Fibroblast of peridontal ligament (primary cell): ENCODE results near the gene FEN1.

Source experiments
- DNase-seq: peaks from one replicate; pipeline ENCODE4 v3.0.0-alpha.2; 2010; ENCODE audit errors: extremely low read depth

Gene FEN1, protein sequence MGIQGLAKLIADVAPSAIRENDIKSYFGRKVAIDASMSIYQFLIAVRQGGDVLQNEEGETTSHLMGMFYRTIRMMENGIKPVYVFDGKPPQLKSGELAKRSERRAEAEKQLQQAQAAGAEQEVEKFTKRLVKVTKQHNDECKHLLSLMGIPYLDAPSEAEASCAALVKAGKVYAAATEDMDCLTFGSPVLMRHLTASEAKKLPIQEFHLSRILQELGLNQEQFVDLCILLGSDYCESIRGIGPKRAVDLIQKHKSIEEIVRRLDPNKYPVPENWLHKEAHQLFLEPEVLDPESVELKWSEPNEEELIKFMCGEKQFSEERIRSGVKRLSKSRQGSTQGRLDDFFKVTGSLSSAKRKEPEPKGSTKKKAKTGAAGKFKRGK

DNA sequence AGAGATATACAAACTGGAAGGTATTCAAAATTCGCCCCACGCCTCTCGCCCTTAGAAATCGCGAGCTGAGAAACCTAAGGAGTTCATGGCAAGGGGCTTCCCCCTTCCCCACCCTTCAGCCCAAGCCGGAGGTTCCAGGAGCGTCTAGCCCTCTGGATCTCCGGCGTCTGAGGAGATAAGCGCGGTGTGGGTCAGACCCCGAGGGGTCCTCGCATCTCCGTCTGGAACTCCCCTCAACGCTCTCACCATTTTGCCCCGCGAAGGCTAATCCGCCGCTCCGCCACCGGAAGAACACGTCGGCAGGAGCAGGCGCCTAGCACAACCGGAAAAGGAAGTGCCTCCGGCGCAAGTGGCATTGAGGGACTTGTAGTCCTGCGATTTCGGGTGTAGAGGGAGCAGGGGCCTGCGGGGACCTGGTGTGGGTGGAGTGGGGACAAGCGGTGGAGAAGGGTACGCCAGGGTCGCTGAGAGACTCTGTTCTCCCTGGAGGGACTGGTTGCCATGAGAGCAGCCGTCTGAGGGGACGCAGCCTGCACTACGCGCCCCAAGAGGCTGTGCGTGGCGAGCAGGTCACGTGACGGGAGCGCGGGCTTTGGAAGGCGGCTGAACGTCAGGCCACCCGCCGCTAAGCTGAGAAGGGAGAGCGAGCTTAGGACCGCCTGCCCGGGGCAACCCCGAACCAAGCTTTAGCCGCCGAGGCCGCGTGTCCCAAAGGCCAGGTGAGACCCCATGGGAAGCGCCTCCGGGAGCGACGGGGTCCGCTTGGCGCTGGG lies at the start of gene FEN1, which contains the start of gene TMEM258:
Gene FEN1 (plus strand): TSS at position 602 of the 773 bp plus-strand sequence. CDS start 2,451 bp downstream, outside the sequence.
Gene TMEM258 (minus strand): TSS at position 290 of the 773 bp plus-strand sequence. CDS start 41 bp downstream, at position 249.
- peak; percentile 93 for DNase-seq

DNA sequence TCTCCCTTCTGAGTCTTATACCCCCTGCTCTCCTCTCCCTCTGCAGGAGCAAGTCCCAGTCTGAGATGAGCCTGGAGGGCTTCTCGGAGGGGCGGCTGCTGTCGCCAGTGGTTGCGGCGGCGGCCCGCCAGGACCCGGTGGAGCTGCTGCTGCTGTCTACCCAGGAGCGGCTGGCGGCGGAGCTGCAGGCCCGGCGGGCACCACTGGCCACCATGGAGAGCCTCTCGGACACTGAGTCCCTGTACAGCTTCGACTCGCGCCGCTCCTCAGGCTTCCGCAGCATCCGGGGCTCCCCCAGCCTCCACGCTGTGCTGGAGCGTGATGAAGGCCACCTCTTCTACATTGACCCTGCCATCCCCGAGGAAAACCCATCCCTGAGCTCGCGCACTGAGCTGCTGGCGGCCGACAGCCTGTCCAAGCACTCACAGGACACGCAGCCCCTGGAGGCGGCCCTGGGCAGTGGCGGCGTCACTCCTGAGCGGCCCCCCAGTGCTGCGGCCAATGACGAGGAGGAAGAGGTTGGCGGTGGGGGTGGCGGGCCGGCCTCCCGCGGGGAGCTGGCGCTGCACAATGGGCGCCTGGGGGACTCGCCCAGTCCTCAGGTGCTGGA lies 49.1 kb upstream of the FEN1 start:
- no peak for DNase-seq

DNA sequence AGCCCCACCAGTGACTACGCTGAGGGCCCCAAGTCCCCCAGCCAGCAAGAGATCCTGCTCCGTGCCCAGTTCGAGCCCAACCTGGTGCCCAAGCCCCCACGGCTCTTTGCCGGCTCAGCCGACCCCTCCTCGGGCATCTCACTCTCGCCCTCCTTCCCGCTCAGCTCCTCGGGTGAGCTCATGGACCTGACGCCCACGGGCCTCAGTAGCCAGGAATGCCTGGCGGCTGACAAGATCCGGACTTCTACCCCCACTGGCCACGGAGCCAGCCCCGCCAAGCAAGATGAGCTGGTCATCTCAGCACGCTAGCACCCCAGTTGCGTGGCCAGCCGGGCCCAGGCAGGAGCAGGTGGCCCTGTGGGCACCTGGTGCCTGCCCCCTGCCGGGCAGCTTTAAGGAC lies 48.5 kb upstream of the FEN1 start:
- DNase-seq = no peak

DNA sequence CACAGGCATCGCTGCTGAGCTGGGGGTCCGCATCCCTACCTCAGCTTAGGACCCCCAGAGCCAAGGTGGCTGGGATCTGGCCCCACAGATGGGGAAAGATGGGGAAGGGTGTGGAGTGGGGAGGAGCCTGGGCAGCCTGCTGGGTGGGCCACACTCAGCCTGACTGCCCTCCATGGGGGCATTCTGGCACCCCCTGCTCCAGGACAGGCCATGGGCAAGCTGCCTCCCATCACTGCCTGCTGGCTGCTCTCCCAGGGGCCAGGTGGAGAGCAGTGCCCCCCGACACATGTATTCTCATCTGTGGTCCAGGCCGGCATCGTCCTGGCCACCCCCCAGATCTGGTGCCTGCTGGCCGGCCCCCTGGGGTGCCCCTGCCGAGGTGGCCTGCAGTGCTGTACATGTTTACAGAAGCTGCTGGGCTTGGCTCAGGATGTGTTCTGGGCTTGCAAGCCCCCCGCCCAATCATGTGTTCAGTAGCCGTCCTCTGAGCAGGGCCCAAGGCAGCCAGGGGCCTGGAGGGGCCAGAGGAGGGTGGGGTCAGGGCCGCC lies 48.0 kb upstream of the FEN1 start:
- DNase-seq = no peak

DNA sequence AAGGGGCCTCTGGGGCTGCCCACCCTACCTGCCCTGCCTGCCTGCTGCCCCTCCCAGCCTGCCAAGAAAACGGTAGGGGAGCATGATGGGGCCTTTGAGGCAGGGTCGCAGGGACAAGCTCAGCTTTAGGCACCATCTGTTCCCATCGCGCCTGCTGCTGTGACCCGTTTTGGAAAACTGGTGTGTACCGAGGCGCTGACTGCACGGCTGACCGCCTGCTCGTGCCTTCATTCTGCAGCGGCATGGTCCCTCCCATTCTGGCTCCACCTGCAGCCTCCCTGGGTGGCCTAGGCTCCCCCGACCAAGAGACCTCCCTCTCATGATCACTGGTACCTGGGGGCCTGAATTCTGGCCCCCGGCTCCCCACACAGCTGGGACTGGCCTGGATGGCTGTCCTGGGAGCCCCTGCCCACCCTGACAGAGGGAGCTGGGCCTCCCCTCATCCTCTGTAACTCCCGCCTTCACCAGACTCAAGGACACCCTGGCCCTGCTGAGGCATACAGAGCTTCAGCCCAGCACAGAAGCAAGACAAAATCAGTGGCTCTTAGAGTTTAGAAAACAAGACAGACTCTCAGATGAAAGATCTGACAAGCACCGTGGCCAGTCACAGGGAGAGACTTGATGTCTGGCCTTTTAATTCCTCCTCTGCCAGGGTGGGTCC lies 46.8 kb upstream of the FEN1 start:
- DNase-seq = no peak

DNA sequence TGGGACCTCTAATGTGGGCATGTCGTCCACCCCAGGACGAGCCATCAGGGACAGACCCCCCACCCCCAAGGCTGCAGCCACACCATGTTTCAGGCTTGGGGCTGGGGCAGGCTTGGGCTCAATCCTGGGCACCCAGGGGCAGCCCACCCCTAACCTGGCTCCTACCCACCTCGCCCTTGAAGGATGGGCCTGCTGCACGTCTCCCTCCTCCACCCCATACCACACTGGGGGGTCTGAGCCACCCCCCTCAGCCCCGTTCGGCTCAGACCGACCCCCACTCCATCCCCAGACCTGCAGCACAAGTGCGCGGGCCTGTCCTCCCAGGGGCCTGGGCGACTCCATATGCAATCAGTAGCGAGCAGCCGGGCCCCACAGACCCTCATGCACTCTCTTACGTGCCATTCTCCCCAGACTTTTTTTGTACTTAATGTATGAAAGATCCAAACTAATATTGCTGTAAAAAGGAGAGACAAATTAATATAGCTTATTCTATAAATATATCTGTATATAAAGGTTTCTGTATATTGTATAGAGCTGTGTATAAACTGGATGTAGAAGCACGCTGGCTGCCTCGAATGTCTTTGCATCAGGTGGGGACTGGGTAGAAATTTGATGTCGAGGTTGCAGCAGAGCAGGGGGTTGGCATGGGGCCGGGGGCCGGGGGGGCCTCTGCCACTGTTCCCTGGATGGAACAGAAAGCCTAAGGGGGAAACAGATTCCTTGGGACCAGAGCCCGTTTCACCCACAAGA lies 46.1 kb upstream of the FEN1 start:
- no peak for DNase-seq

DNA sequence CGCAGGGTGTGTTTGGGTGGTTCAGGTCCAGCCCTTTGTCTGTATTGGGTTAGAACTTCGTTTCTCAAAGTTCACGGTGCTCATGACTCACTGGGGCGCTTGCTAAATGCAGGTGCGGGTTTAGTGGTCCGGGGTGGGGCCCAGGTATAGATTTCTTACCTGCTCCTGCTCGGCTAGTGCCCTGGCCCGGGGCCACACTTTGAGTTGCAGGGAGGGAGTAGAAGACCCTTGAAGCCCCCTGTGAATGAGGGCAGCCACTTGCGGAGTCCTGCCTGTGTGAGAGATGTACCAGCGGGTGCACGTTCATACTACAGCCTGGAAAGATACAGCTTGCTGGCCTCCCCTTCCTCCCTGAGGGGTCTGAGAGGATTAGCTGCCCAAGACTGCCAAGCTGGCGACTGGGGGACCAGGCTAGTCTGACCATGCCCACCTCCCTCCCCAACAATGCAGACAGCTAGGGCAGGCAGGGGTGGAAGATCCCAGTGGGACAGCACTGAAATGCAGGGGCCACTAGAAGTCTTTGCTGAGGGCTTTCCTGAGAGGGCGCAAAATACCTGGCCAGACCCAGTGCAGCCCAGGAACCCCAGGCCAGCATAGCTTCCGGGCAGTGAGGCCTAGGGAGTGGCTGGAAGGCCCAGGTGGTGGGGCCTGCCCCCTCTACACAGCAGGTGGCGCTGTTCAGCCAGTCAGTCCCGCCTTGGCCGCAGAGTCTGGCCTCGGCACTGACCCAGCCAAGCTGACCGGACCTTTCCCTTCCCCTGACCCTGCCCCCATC lies 45.3 kb upstream of the FEN1 start:
- DNase-seq = peak; percentile 16

DNA sequence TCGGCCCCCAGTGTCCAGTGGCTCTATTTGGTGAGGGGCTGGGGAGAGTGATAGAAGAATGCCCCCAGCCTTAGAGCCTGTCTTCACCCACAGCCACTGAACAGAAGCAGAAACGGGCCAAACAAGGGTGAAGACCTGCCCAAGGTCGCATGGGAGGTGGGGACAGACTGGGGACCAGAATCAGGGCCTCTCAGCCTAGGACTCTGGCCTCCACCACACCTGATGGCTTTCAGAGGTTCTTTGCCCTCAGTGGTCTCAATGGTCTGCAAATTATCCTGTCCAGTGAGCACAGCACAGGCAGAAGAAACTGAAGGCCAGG lies 44.8 kb upstream of the FEN1 start:
- no peak for DNase-seq

DNA sequence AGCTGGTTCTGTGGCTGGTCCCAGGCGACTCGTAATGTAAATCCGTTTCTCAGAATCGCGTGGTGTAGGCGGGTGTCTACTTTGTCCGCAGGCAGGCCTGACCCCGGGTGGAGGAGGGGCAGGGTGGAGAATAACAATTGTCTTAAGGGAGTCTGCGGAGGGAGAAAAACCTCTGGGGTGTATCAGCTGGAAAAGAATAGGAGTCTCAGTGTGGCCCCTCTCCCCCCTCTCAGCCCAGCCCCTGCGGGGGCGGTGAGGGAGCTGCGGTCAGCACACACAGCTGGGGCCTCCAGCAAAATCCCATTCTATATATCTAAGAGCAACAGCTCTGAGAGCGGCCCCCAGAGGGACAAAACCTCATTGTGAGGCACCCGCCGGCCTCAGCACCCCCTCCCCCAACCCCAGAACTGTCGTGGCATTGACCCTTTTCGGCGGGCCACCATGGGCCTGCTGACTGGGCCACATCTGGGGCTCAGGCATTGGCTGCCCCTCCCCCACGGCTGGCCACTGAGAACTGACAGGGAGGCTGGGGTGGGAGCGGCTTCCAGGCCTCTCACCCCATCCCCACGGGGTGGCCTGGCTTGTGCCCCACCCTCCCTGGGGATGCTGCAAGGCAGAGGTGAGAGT lies 43.0 kb upstream of the FEN1 start:
- no peak for DNase-seq

DNA sequence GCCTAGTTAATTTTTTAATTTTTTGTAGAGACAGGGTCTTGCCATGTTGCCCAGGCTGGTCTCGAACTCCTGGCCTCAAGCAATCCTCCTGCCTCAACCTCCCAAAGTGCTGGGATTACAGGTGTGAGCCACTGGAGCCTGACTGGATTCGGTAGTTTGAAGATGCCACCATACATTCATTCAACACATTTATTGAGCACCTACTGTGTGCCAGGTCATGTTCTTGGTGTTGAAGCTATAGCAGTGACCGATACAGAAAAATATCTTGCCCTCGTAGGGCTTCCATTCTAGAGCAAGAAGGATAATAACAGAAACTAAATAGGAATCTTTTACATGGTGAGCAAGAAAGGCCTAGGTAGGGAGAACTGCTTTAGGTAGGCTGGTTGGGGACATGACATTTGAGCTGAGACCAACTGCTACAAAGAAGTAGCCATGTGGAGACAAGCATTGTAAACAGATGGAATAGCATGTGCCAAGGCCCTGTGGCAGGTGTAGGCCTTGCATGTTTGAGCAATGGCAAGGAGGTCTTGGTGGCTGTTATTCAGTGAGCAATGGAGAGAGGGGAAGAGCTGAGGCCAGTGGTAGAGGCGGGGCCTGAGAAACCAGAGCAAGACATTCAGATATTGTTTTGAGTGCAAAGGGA lies 42.0 kb upstream of the FEN1 start:
- DNase-seq = no peak

DNA sequence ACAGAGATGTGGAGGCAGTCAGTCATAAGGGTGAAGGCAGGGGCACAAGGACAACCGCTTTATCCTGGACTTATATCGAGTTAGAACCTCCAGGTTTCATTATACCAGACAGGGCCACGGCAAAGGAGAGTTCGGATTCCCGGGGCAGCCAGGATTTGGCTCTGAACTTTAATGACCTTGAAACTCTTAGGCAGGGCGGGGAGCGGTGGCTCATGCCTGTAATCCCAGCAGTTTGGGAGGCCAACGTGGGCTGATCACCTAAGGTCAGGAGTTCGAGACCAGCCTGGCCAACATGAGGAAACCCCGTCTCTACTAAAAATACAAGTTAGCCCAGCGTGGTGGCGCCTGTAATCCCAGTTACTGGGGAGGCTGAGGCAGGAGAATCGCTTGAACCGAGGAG lies 41.3 kb upstream of the FEN1 start:
- DNase-seq = no peak

DNA sequence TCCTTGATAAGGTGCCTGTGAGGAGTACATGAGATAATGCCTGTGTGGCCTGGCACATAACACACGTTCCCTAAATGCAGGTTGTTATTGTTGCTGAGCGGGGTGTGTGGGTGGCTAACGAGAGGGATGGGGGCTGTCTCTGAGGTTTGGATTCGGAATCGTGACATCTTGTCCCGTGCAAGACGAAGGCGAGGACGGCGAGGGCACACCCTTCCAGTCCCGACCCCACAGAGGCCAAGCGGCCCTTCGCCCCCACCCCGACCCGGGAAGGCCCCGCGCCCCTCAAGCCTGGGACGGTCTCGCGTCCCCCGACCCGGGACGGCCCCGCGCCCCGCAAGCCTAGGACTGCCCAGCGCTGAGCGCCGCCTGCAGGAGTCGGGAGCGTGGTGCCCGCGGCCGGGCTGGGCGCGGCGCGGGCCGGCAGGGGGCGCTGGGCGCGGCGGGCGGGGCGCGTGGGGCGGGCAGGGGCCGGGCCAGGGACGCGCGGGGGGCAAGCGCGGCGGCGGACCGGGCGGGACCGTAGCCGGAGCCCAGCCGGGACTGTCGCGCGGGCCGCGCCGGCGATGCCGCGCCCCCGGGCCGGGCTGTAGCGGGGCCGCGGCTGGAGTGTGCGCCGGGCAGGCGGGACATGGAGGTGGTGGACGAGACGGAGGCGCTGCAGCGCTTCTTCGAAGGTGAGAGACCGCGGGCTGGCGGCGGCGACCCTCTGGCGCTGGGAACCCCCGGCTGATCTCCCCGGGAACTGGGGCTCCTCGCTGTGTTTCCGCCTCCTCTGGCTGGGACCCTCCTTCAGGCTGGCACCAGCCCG lies 40.4 kb upstream of the FEN1 start, which contains the start of gene MYRF:
Gene MYRF (plus strand): TSS at position 520 of the 808 bp plus-strand sequence. CDS start 109 bp downstream, at position 629.
- no peak for DNase-seq

DNA sequence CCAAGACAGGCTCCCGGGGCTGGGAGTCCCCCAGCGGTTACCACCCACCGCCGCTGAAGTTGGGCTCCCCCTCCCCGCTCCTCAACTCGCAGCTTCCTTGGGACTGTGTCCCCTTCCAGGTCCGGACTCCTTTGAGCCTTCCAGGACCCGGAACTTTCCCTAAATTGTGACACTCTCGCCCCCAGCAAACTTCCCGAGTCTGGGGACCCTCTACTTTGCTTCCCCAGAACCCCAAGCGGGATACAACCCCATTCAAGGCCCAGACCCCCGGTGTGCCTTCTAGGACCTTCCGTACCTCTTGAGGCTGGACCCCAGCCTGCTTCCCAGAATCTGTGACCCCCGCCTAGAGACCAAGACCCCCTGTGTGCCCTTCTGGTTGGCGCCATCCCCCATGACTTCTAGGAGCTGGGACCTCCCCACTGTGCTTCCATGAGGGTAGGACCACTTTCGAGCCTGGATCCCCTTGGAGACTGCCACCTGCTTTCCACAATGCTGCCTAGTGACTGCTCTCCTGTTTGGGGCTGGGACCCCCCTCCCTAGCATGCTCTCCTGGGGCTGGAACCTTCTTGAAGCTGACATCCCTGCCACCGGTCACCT lies 39.7 kb upstream of the FEN1 start:
- no peak for DNase-seq

DNA sequence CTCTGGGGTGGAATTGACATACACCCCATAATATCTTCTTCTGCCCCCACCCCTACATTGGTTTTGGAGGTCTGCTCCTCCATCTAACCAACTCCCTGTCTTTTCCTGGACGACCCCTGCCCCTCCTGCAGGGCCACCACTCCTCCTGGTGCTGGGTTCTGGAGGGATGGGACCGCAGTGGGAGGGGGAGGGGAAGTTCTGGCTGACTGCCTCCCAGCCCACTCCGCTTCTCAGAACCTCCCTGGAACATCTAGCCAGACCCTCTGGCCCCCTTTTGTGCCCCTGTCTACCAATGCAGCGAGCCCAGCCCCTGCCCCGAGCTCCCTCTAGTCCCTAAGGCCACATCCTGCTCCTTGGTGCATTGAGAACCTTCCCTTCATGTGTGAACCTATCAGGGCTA lies 39.0 kb upstream of the FEN1 start:
- DNase-seq = no peak

DNA sequence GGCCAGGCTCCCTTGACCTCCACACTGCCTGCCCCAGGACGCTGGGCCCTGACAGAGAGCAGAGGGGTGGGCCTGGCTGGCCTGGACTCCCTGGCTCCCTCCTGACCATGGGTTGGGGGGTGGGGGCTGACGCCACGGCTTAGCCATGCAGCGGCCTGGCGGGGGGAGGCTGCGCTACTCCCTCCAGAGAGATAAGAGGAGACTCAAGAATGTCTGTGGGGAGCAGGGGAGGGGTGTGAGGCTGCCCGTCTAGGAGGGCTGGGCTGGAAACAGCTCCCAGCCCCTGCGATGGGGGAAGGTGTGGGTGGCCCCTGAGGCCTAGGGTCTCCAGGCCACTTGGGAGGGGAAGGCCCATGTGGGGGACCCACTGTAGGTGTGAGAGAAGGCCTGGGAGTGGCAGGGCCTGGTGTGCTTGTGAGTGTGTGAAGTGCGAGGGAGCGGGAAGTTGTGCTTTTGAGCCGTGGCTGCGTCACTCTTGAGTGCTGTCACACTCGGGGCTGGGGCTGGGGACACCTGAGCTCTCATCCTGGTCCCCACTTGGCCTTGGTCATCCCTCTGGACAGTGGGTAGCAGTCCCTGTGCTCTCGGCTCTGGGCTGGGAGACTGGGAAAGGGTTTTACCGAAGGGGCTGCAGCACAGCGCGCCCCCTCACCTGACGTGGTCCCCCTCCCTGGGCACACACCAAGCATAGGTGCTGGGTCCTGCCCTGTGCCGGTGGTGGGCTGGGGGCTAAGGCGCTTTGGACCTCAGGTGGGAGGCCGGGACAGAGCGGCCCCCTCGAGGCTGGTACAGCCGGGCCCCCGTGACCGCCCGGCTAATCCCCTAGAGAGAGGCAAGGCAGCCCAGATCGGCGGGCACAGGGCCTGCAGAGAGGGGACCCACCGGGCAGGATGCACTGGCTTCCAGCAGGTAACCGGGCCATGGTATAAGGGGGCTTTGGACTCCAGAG lies 37.9 kb upstream of the FEN1 start:
- DNase-seq = no peak

DNA sequence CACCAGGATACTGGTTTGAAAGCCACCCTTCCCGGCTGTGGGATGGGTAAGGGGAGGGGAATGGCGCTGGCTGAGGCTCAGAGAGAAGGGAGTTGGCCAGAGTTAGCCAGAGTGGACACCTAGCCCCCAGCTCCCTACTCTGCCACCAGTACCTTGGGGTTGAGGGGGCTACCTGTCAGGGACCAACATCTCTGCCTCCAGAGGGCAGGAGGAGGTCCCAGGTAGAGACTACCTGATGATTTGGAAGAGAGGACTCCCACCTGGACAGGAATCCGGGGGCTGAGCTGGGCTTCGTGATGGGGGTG lies 36.6 kb upstream of the FEN1 start:
- DNase-seq = no peak
